ENCODE measurements around the gene PIK3CD. TPM values are rescaled to one million over a fixed set of nuclear protein-coding genes. Genes with fewer than 3 reads are reported as not detected.

Gene PIK3CD
- total RNA-seq, 1 experiment from 2014 or later, result 4.5 TPM

DNA sequence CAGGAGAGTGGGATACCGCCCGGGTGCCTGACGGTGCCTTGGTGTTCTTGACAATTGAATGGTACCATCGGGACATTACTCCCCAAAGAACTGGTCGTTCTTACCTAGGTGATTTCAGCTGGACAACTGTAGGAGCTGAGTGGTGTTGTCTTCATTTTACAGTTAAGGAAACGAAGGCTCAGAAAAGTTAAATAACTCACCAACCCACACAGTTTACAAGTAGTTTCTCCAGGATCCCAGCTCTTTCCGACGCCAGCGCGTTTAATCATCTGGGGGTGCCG is 1.6 kb downstream of the PIK3CD start:
- Histone ChIP-seq H3K27ac (ENCODE audit: low read length) (no peak overlapping the region), H3F3A (ENCODE audit: low read length, unreplicated experiment) (no peaks in the 10 kb centered on the region), H3K27me3 (ENCODE audit: low read length) (peaks cover 28% of the 10 kb centered on the region; the same call in 1 of the 2 replicates), H3K4me1 (ENCODE audit: insufficient read depth, low read length) (no peaks in the 10 kb centered on the region), H3K79me2 (ENCODE audit: low read length) (no peaks in the 10 kb centered on the region), H3K9me3 (ENCODE audit: low read length) (no peaks in the 10 kb centered on the region), H4K20me1 (ENCODE audit: low read length) (no peaks in the 10 kb centered on the region), H3K9me2 (replicated peaks; ENCODE audit: low read length) (no peaks in the 10 kb centered on the region), H3K4me2 (ENCODE audit: low read length) (no peak overlapping the region), H3K4me3 (ENCODE audit: low read length) (no peak overlapping the region), H2AFZ (ENCODE audit: low read length) (no peak overlapping the region), H3K9ac (ENCODE audit: low read length) (no peak overlapping the region), H3K36me3 (ENCODE audit: low read depth, low read length) (no peaks in the 10 kb centered on the region)
- no peak for ATAC-seq
- BruUV-seq (replicated peaks), result no TSS peak
- no peak for DNase-seq
- POLR2A ChIA-PET (ENCODE audit: unreplicated experiment), result no interaction called here
- intact Hi-C loops (cut with micrococcal nuclease), result no loop called here
- TF ChIP-seq, protein P1, sequence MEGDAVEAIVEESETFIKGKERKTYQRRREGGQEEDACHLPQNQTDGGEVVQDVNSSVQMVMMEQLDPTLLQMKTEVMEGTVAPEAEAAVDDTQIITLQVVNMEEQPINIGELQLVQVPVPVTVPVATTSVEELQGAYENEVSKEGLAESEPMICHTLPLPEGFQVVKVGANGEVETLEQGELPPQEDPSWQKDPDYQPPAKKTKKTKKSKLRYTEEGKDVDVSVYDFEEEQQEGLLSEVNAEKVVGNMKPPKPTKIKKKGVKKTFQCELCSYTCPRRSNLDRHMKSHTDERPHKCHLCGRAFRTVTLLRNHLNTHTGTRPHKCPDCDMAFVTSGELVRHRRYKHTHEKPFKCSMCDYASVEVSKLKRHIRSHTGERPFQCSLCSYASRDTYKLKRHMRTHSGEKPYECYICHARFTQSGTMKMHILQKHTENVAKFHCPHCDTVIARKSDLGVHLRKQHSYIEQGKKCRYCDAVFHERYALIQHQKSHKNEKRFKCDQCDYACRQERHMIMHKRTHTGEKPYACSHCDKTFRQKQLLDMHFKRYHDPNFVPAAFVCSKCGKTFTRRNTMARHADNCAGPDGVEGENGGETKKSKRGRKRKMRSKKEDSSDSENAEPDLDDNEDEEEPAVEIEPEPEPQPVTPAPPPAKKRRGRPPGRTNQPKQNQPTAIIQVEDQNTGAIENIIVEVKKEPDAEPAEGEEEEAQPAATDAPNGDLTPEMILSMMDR (conservative IDR thresholded peaks at IDR 0.05; ENCODE audit: low read depth, low read length), result no peak
- TF ChIP-seq EZH2 (IDR thresholded peaks at IDR 0.05; ENCODE audit: low read length, unreplicated experiment), result no peak
- CTCF ChIA-PET, result no interaction called here

DNA sequence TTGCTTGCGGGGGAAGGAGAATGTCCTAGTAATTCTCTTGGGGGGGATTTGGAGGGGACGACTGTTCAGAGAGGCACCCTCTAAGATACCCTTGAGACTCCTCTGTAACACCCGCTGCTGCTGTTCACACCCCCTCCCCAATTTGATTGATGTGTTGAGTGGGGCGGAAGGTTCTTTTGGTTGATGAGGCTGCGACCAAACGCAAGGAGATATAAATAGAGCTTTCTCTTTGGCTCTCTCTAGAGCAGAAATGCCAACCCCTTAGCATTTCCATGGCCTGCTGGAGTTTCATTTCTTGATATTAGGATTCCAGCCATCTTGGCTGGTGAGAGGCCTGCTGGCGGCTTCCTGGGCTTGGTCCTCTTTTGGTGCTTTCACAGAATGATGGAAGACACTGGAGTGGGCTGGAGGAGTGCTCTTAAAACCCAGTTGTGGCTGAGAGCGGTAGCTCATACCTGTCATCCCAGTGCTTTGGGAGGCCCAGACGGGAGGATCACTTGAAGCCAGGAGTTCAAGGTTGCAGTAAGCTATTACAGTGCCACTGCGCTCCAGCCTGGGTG is 2.0 kb downstream of the PIK3CD start:
- DNase-seq, result no peak
- Histone ChIP-seq H3K4me3 (ENCODE audit: low read length) (no peak overlapping the region), H3K36me3 (ENCODE audit: low read depth, low read length) (no peaks in the 10 kb centered on the region), H3F3A (ENCODE audit: low read length, unreplicated experiment) (no peaks in the 10 kb centered on the region), H3K4me2 (ENCODE audit: low read length) (no peak overlapping the region), H3K27me3 (ENCODE audit: low read length) (peaks cover 28% of the 10 kb centered on the region; the same call in 1 of the 2 replicates), H3K79me2 (ENCODE audit: low read length) (no peaks in the 10 kb centered on the region), H4K20me1 (ENCODE audit: low read length) (no peaks in the 10 kb centered on the region), H3K4me1 (ENCODE audit: insufficient read depth, low read length) (no peaks in the 10 kb centered on the region), H3K27ac (ENCODE audit: low read length) (no peak overlapping the region), H3K9me2 (replicated peaks; ENCODE audit: low read length) (no peaks in the 10 kb centered on the region), H3K9ac (ENCODE audit: low read length) (no peak overlapping the region), H3K9me3 (ENCODE audit: low read length) (no peaks in the 10 kb centered on the region), H2AFZ (ENCODE audit: low read length) (no peak overlapping the region)
- no peak for ATAC-seq
- TF ChIP-seq, protein P1 (conservative IDR thresholded peaks at IDR 0.05; ENCODE audit: low read depth, low read length), result no peak
- TF ChIP-seq EZH2 (IDR thresholded peaks at IDR 0.05; ENCODE audit: low read length, unreplicated experiment), result no peak
- TF ChIP-seq EZH2phosphoT487 (IDR thresholded peaks at IDR 0.05; ENCODE audit: borderline replicate concordance, low read length), result no peak
- intact Hi-C loops (cut with micrococcal nuclease), result no loop called here
- POLR2A ChIA-PET (ENCODE audit: unreplicated experiment), result interaction anchor here (0.6 kb wide), 1 partner anchor 20 kb away, joined by 4 read pairs; no protein-coding TSS in a partner anchor
- CTCF ChIA-PET, result no interaction called here
- no TSS peak for BruUV-seq (replicated peaks)

DNA sequence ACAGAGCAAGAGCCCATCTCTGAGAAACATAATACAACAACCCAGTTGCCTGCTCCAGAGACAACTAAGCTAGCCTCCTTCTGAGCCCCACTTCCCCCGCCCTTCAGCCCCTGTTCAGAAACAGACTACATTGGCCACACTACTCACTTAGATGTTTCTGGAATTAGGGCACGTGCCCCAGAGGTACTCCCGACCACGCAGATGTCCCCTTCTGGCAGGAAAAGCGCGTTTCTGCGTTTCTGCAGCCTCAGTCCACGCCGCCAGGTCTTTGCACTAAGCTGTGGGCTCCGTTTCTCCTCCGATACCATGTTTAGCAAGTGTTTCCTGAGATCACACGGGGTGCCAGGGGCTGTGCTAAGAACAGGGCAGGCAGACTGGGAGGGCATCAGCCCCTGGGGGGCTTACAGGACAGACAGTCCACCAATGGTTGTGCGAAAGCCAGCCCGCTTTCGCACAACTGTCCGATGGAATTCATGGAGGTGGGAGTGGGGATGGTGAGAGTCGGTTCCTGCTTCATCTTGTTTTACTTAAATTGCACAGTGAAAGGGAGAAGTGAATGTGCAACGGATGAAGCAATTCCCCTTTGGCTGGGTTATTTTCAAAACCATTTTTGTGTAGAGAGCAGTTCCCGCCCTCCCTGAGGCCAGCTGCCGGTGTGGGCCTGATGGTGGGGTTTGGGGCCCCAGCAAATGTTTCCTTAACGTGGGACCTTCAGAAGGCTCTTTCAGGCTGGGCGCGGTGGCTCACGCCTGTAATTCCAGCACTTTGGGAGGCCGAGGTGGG is 2.7 kb downstream of the PIK3CD start:
- H3K79me2 ChIP-seq (ENCODE audit: low read length), result no peaks in the 10 kb centered on the region
- no peak for ATAC-seq
- no peaks in the 10 kb centered on the region for H4K20me1 ChIP-seq (ENCODE audit: low read length)
- H3K9me2 ChIP-seq (replicated peaks; ENCODE audit: low read length), result no peaks in the 10 kb centered on the region
- no peak overlapping the region for H3K4me3 ChIP-seq (ENCODE audit: low read length)
- DNase-seq, result no peak
- H3K4me1 ChIP-seq (ENCODE audit: insufficient read depth, low read length), result no peaks in the 10 kb centered on the region
- H3F3A ChIP-seq (ENCODE audit: low read length, unreplicated experiment), result no peaks in the 10 kb centered on the region
- no TSS peak for BruUV-seq (replicated peaks)
- ChIA-PET CTCF (no interaction called here), POLR2A (ENCODE audit: unreplicated experiment) (interaction anchor here (0.6 kb wide), 1 partner anchor 19 kb away, joined by 4 read pairs; no protein-coding TSS in a partner anchor)
- H3K36me3 ChIP-seq (ENCODE audit: low read depth, low read length), result no peaks in the 10 kb centered on the region
- H3K9ac ChIP-seq (ENCODE audit: low read length), result no peak overlapping the region
- TF ChIP-seq, protein P1 (conservative IDR thresholded peaks at IDR 0.05; ENCODE audit: low read depth, low read length), result no peak
- TF ChIP-seq EZH2phosphoT487 (IDR thresholded peaks at IDR 0.05; ENCODE audit: borderline replicate concordance, low read length) (no peak), EZH2 (IDR thresholded peaks at IDR 0.05; ENCODE audit: low read length, unreplicated experiment) (no peak)
- H2AFZ ChIP-seq (ENCODE audit: low read length), result no peak overlapping the region
- no peak overlapping the region for H3K27ac ChIP-seq (ENCODE audit: low read length)
- intact Hi-C loops (cut with micrococcal nuclease), result no loop called here
- no peaks in the 10 kb centered on the region for H3K9me3 ChIP-seq (ENCODE audit: low read length)
- H3K27me3 ChIP-seq (ENCODE audit: low read length), result peaks cover 28% of the 10 kb centered on the region; the same call in 1 of the 2 replicates
- no peak overlapping the region for H3K4me2 ChIP-seq (ENCODE audit: low read length)
